Duodenal mucosa (tissue), 2 donors: ENCODE data around the gene CPVL.

ENCODE experiments used
- H3K27ac ChIP-seq: one replicate; pipeline ENCODE4 v1.7.0; 2013; ENCODE audit warnings: low read depth, low read length
- H3K27me3 ChIP-seq, 2 donors: one replicate each; pipeline ENCODE4 v1.7.0; 2013; ENCODE audit warnings: low read length in 2 of 2, control low read depth in 1 of 2; ENCODE audit not compliant: insufficient read depth in 2 of 2, control insufficient read depth in 1 of 2
- H3K36me3 ChIP-seq, 2 donors: one replicate each; pipeline ENCODE4 v1.7.0; 2013; ENCODE audit warnings: low read length in 2 of 2, control low read depth in 1 of 2; ENCODE audit not compliant: insufficient read depth in 2 of 2, control insufficient read depth in 1 of 2
- H3K4me1 ChIP-seq, 2 donors: one replicate each; pipeline ENCODE4 v1.7.0; 2013; ENCODE audit warnings: low read length in 2 of 2, control low read depth in 1 of 2; ENCODE audit not compliant: insufficient read depth in 2 of 2, control insufficient read depth in 1 of 2
- H3K4me3 ChIP-seq, 2 donors: one replicate each; pipeline ENCODE4 v1.7.0; 2013; ENCODE audit warnings: low read length in 2 of 2, low read depth in 1 of 2
- H3K9ac ChIP-seq, 2 donors: one replicate each; pipeline ENCODE4 v1.7.0; 2013; ENCODE audit warnings: low read length in 2 of 2, low read depth in 1 of 2
- H3K9me3 ChIP-seq, 2 donors: one replicate each; pipeline ENCODE4 v1.7.0; 2013; ENCODE audit warnings: low read length in 2 of 2, control low read depth in 1 of 2; ENCODE audit not compliant: control insufficient read depth in 1 of 2

CPVL gene

DNA sequence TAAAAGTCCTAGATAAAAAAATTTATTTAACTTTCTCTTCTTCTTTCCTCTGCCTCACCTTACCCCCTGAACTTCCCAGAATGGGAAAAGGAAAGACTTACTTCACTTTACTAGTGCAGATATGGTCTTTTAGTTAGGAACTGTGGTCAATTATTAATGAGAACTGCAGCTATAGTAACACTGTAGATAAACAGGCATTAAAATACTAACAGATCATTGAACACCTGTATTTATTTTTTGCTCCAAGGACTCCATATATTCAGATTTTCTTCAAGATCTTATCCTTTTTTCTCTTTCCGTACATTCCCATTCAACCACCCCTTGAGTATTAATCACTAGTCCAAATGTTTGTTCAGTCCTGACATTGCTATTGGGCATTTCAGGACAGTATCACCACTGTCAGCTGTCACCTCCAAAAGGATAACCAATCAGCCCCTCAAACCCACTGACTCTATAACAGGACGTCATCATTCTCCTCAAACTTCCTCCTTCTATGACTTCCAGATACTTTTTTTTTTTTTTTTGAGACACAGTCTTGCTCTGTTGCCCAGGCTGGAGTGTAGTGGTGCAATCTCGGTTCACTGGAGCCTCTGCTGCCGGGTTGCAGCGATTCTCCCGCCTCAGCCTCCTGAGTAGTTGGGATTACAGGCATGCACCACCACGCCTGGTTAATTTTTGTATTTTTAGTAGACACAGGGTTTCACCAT lies 4.2 kb downstream of the CPVL start:
- H3K4me3 ChIP-seq: no peak overlapping the region
- H3K9ac ChIP-seq: no peak overlapping the region
- no peaks in the 10 kb centered on the region for H3K36me3 ChIP-seq
- H3K27ac ChIP-seq: no peak overlapping the region
- H3K9me3 ChIP-seq: no peaks in the 10 kb centered on the region
- H3K27me3 ChIP-seq: peaks cover 0 to 13% of the 10 kb centered on the region in 2 donors
- H3K4me1 ChIP-seq: peaks cover 35 to 38% of the 10 kb centered on the region in 2 donors

DNA sequence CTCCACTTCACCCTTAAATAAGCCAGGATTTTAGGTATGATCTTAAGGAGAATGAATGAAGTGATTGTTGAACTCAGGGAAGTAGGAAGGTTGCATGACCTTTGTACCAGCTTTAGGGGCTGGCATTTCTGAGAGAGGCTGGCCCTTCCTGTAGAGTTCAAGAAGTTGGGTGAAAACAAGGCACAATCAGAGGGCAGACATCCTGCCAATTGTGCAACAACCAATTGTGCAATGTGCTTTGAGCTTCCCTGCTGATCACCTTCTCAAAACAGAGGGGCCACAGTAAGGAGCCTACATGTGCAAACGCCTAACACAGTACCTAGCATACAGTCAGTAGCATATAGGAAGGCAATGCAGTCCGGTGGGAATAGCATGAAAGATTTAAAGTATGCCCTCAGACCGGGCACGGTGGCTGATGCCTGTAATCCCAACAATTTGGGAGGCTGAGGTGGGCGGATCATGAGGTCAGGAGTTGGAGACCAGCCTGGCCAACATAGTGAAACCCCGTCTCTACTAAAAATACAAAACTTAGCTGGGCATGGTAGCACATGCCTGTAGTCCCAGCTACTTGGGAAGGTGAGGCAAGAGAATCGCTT lies 5.4 kb downstream of the CPVL start:
- peaks cover 26 to 27% of the 10 kb centered on the region in 2 donors for H3K4me1 ChIP-seq
- H3K27me3 ChIP-seq: peaks cover 0 to 6% of the 10 kb centered on the region in 2 donors

DNA sequence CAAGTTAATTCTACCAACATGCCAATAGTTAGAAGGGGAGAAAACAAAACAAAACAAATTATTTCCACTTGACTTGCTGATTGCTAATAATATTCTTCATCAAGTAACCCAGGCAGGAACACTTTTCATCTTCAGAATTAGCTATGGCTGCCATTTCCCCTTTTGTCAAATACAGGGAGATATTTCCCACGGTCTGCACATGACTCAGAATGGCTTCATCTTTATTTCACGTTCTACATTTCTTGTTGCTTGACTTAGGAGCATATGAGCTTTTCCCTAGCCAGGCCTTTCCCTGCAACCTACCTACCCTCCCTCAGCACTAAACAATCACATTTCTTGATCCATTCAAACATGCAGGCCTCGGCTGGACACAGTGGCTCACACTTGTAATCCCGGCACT lies 6.5 kb downstream of the CPVL start:
- Histone ChIP-seq H3K4me1 (peaks cover 23 to 27% of the 10 kb centered on the region in 2 donors), H3K4me3 (no peak overlapping the region), H3K27me3 (no peaks in the 10 kb centered on the region), H3K27ac (no peak overlapping the region), H3K9me3 (no peaks in the 10 kb centered on the region), H3K36me3 (no peaks in the 10 kb centered on the region), H3K9ac (no peak overlapping the region)

More for the DNA sequence above, 5.4 kb downstream of the CPVL start:
- Histone ChIP-seq H3K27ac (no peak overlapping the region), H3K36me3 (no peaks in the 10 kb centered on the region), H3K9ac (no peak overlapping the region), H3K4me3 (no peak overlapping the region), H3K9me3 (no peaks in the 10 kb centered on the region)

GRCh38 chr7:29139191-29139590 lies 7.1 kb downstream of the CPVL start:
- H3K27ac ChIP-seq: no peak overlapping the region
- peaks cover 23 to 27% of the 10 kb centered on the region in 2 donors for H3K4me1 ChIP-seq
- H3K9ac ChIP-seq: no peak overlapping the region
- H3K27me3 ChIP-seq: no peaks in the 10 kb centered on the region
- H3K36me3 ChIP-seq: no peaks in the 10 kb centered on the region
- H3K4me3 ChIP-seq: no peak overlapping the region
- no peaks in the 10 kb centered on the region for H3K9me3 ChIP-seq

GRCh38 chr7:29138588-29138987 lies 7.7 kb downstream of the CPVL start:
- no peaks in the 10 kb centered on the region for H3K27me3 ChIP-seq
- H3K27ac ChIP-seq: no peak overlapping the region
- no peak overlapping the region for H3K4me3 ChIP-seq
- H3K4me1 ChIP-seq: peaks cover 22 to 23% of the 10 kb centered on the region in 2 donors
- no peaks in the 10 kb centered on the region for H3K36me3 ChIP-seq
- H3K9me3 ChIP-seq: no peaks in the 10 kb centered on the region
- no peak overlapping the region for H3K9ac ChIP-seq

GRCh38 chr7:29135846-29136245 lies 10.5 kb downstream of the CPVL start:
- H3K9me3 ChIP-seq: no peaks in the 10 kb centered on the region
- H3K27me3 ChIP-seq: no peaks in the 10 kb centered on the region
- peaks cover 7 to 11% of the 10 kb centered on the region in 2 donors for H3K4me1 ChIP-seq
- no peak overlapping the region for H3K27ac ChIP-seq
- H3K9ac ChIP-seq: no peak overlapping the region
- no peaks in the 10 kb centered on the region for H3K36me3 ChIP-seq
- H3K4me3 ChIP-seq: no peak overlapping the region

GRCh38 chr7:29132980-29133379 lies 13.4 kb downstream of the CPVL start:
- H3K9me3 ChIP-seq: no peaks in the 10 kb centered on the region

DNA sequence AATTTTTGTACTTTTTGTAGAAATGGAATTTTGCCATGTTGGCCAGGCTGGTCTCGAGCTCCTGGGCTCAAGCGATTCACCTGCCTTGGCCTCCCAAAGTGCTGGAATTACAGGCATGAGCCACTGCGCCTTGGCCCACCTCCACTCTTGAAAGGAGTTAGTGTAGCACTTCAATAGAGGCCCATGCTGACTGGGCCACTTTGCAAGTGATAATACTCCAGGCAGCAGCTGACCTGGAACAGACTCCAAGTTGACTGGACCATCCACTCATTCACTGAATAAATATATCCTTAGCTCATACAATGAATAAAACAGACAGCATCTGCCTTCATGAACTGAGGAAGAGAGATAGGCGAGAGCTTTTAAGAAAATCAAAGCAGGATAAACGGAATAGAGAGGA lies 14.7 kb downstream of the CPVL start:
- Histone ChIP-seq H3K27ac (no peak overlapping the region), H3K27me3 (no peaks in the 10 kb centered on the region), H3K9me3 (no peaks in the 10 kb centered on the region), H3K4me1 (peaks cover 0 to 6% of the 10 kb centered on the region in 2 donors), H3K36me3 (no peaks in the 10 kb centered on the region), H3K9ac (no peak overlapping the region), H3K4me3 (no peak overlapping the region)

More at GRCh38 chr7:29132980-29133379, 13.4 kb downstream of the CPVL start:
- no peaks in the 10 kb centered on the region for H3K27me3 ChIP-seq
- H3K36me3 ChIP-seq: no peaks in the 10 kb centered on the region
- H3K4me3 ChIP-seq: no peak overlapping the region
- no peak overlapping the region for H3K27ac ChIP-seq
- no peak overlapping the region for H3K9ac ChIP-seq
- H3K4me1 ChIP-seq: no peaks in the 10 kb centered on the region

GRCh38 chr7:29130096-29130495 lies 16.2 kb downstream of the CPVL start:
- H3K27me3 ChIP-seq: no peaks in the 10 kb centered on the region
- no peak overlapping the region for H3K9ac ChIP-seq
- H3K4me1 ChIP-seq: peaks cover 0 to 6% of the 10 kb centered on the region in 2 donors
- no peaks in the 10 kb centered on the region for H3K36me3 ChIP-seq
- no peaks in the 10 kb centered on the region for H3K9me3 ChIP-seq
- H3K4me3 ChIP-seq: no peak overlapping the region
- H3K27ac ChIP-seq: no peak overlapping the region

DNA sequence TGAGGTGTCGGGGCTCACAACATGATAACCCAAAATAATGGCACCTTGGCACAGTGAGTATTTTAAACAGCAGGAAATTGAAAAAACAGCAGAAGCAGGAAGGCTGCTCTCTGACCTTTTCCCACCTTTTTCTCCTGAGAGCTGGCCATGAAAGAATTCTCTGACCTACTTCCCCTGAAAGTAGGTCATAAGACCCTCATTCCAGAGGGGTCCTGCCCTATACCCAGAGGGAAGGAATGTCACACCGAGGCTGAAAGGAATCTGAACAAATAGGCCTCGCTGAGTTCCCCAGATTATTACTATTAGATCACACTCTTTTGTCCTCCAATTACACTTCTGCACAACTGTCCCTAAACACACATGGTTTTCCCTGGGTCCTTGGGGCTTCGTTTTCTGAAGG lies 18.8 kb downstream of the CPVL start:
- Histone ChIP-seq H3K36me3 (no peaks in the 10 kb centered on the region), H3K4me1 (peaks cover 0 to 6% of the 10 kb centered on the region in 2 donors), H3K27ac (no peak overlapping the region), H3K4me3 (no peak overlapping the region), H3K9me3 (no peaks in the 10 kb centered on the region), H3K9ac (no peak overlapping the region), H3K27me3 (no peaks in the 10 kb centered on the region)
